ENCODE measurements around the gene FCHSD2. TPM values are rescaled to one million over a fixed set of nuclear protein-coding genes. Genes with fewer than 3 reads are reported as not detected.

The FCHSD2 gene
- total and polyA plus RNA-seq, 2 of the 13 experiments (the other 11 are each of a cell fraction or from before 2014, with no cell fraction given): 20.5 to 24.8 TPM

DNA sequence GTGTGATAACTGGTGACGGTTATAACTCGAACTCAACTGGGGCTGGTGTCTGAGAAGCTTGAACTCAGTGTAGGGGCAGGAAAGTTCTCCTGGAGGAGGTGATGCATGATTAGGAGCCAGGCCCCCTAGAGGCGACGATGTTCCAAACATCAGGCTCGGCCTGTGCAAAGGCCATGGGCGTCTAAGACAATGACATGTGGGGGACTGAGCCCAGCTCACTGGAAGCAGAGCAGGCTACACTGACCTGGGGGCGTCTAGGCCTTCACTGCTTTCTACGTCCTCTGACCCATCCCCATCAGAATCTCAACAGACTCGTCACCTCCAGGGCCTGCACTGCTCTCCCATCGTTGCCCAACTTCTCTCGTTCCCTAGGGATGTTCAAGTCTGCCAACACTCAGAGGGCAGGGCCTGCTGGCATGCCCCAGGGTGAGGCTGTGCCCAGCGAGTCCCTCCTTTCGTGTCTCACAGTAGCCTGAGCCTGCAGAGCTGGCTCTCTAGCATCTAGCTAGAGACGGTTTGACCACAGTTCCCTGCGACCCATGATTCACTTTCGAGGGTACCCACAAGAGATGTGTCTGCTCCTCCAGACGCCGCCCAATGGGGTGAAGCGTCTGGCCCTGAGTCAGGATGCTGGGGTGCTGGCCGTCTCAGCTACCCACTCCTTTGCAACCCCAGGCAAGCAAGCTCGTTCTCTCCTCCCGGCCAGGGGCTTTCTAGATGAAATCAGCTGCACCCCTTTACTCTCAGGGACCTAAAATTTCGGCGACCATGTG is 329.0 kb downstream of the FCHSD2 start (continued):
- TF ChIP-seq, protein P1, sequence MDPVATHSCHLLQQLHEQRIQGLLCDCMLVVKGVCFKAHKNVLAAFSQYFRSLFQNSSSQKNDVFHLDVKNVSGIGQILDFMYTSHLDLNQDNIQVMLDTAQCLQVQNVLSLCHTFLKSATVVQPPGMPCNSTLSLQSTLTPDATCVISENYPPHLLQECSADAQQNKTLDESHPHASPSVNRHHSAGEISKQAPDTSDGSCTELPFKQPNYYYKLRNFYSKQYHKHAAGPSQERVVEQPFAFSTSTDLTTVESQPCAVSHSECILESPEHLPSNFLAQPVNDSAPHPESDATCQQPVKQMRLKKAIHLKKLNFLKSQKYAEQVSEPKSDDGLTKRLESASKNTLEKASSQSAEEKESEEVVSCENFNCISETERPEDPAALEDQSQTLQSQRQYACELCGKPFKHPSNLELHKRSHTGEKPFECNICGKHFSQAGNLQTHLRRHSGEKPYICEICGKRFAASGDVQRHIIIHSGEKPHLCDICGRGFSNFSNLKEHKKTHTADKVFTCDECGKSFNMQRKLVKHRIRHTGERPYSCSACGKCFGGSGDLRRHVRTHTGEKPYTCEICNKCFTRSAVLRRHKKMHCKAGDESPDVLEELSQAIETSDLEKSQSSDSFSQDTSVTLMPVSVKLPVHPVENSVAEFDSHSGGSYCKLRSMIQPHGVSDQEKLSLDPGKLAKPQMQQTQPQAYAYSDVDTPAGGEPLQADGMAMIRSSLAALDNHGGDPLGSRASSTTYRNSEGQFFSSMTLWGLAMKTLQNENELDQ (CRISPR knock-in tag; IDR thresholded peaks at IDR 0.05; ENCODE audit: borderline replicate concordance): no peak
- TF ChIP-seq SNAI1 (CRISPR knock-in tag; IDR thresholded peaks at IDR 0.05; ENCODE audit: borderline replicate concordance): no peak
- TF ChIP-seq, protein P2, sequence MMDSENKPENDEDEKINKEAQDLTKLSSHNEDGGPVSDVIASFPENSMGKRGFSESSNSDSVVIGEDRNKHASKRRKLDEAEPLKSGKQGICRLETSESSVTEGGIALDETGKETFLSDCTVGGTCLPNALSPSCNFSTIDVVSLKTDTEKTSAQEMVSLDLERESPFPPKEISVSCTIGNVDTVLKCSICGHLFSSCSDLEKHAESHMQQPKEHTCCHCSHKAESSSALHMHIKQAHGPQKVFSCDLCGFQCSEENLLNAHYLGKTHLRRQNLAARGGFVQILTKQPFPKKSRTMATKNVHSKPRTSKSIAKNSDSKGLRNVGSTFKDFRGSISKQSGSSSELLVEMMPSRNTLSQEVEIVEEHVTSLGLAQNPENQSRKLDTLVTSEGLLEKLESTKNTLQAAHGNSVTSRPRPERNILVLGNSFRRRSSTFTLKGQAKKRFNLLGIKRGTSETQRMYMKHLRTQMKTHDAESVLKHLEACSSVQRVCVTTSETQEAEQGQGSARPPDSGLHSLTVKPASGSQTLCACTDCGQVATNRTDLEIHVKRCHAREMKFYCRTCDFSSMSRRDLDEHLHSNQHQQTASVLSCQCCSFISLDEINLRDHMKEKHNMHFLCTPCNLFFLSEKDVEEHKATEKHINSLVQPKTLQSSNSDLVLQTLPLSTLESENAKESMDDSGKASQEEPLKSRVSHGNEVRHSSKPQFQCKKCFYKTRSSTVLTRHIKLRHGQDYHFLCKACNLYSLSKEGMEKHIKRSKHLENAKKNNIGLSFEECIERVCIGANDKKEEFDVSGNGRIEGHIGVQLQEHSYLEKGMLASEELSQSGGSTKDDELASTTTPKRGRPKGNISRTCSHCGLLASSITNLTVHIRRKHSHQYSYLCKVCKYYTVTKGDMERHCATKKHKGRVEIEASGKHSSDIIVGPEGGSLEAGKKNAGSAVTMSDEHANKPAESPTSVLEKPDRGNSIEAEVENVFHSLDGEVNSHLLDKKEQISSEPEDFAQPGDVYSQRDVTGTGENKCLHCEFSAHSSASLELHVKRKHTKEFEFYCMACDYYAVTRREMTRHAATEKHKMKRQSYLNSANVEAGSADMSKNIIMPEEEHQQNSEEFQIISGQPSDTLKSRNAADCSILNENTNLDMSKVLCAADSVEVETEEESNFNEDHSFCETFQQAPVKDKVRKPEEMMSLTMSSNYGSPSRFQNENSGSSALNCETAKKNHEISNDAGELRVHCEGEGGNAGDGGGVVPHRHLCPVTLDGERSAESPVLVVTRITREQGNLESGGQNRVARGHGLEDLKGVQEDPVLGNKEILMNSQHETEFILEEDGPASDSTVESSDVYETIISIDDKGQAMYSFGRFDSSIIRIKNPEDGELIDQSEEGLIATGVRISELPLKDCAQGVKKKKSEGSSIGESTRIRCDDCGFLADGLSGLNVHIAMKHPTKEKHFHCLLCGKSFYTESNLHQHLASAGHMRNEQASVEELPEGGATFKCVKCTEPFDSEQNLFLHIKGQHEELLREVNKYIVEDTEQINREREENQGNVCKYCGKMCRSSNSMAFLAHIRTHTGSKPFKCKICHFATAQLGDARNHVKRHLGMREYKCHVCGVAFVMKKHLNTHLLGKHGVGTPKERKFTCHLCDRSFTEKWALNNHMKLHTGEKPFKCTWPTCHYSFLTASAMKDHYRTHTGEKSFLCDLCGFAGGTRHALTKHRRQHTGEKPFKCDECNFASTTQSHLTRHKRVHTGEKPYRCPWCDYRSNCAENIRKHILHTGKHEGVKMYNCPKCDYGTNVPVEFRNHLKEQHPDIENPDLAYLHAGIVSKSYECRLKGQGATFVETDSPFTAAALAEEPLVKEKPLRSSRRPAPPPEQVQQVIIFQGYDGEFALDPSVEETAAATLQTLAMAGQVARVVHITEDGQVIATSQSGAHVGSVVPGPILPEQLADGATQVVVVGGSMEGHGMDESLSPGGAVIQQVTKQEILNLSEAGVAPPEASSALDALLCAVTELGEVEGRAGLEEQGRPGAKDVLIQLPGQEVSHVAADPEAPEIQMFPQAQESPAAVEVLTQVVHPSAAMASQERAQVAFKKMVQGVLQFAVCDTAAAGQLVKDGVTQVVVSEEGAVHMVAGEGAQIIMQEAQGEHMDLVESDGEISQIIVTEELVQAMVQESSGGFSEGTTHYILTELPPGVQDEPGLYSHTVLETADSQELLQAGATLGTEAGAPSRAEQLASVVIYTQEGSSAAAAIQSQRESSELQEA (CRISPR knock-in tag; IDR thresholded peaks at IDR 0.05; ENCODE audit: not compliant biosample characterization): no peak
- TF ChIP-seq REXO4 (CRISPR knock-in tag; IDR thresholded peaks at IDR 0.05; ENCODE audit: borderline replicate concordance): no peak
- peak; percentile 63 for TF ChIP-seq KDM1A (CRISPR knock-in tag; IDR thresholded peaks at IDR 0.05)
- no peak for TF ChIP-seq MAF1 (CRISPR knock-in tag; IDR thresholded peaks at IDR 0.05; ENCODE audit: borderline replicate concordance)
- TF ChIP-seq, protein P3, sequence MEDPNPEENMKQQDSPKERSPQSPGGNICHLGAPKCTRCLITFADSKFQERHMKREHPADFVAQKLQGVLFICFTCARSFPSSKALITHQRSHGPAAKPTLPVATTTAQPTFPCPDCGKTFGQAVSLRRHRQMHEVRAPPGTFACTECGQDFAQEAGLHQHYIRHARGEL (CRISPR knock-in tag; IDR thresholded peaks at IDR 0.05): no peak
- TF ChIP-seq MXI1 (IDR thresholded peaks at IDR 0.05; ENCODE audit: borderline replicate concordance, low read depth, low read length): no peak; the same call in 2 of the 3 replicates
- no peak; the same call in 1 of the 2 replicates for TF ChIP-seq RFXAP (CRISPR knock-in tag; IDR thresholded peaks at IDR 0.05; ENCODE audit: borderline replicate concordance)
- peak; percentile 7; the same call in 1 of the 2 replicates for TF ChIP-seq ZNF644 (CRISPR knock-in tag; IDR thresholded peaks at IDR 0.05; ENCODE audit: low read depth)
- TF ChIP-seq RORA (CRISPR knock-in tag; IDR thresholded peaks at IDR 0.05): no peak
- TF ChIP-seq, protein P4, sequence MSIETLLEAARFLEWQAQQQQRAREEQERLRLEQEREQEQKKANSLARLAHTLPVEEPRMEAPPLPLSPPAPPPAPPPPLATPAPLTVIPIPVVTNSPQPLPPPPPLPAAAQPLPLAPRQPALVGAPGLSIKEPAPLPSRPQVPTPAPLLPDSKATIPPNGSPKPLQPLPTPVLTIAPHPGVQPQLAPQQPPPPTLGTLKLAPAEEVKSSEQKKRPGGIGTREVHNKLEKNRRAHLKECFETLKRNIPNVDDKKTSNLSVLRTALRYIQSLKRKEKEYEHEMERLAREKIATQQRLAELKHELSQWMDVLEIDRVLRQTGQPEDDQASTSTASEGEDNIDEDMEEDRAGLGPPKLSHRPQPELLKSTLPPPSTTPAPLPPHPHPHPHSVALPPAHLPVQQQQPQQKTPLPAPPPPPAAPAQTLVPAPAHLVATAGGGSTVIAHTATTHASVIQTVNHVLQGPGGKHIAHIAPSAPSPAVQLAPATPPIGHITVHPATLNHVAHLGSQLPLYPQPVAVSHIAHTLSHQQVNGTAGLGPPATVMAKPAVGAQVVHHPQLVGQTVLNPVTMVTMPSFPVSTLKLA (IDR thresholded peaks at IDR 0.05): peak; percentile 12; the same call in 1 of the 2 replicates
- TF ChIP-seq ZNF563 (CRISPR knock-in tag; IDR thresholded peaks at IDR 0.05): no peak
- no peak for TF ChIP-seq BHLHE40 (IDR thresholded peaks at IDR 0.05; ENCODE audit: low read length)
- TF ChIP-seq SIN3A (IDR thresholded peaks at IDR 0.05; ENCODE audit: borderline replicate concordance, low read depth, low read length): peak; percentile 65; the same call in 1 of the 2 replicates
- no peak for TF ChIP-seq KLF12 (CRISPR knock-in tag; IDR thresholded peaks at IDR 0.05; ENCODE audit: borderline replicate concordance)
- TF ChIP-seq ZNF605 (CRISPR knock-in tag; IDR thresholded peaks at IDR 0.05): no peak
